Neural crest cell (in vitro differentiated cells): ENCODE measurements around the gene APBA1. TPM values are rescaled to one million over a fixed set of nuclear protein-coding genes. Genes with fewer than 3 reads are reported as not detected.

Source experiments
- DNase-seq: peaks from one replicate; pipeline ENCODE4 v3.0.0; 2021; ENCODE audit warnings: low read depth, mixed read lengths, low spot score
- H3K27ac Mint-ChIP-seq: one replicate; pipeline ENCODE4 v1.8.0; 2021; ENCODE audit warnings: mild to moderate bottlenecking, mixed read lengths; ENCODE audit not compliant: unreplicated experiment
- H3K27me3 Mint-ChIP-seq: 2 replicates; pipeline ENCODE4 v1.8.0; 2021; ENCODE audit warnings: low read depth, mild to moderate bottlenecking, mixed read lengths
- H3K36me3 Mint-ChIP-seq: 2 replicates; pipeline ENCODE4 v1.8.0; 2021; ENCODE audit warnings: low read depth, mild to moderate bottlenecking, mixed read lengths
- H3K4me1 Mint-ChIP-seq: 2 replicates; pipeline ENCODE4 v1.8.0; 2021; ENCODE audit warnings: mixed read lengths
- H3K4me3 Mint-ChIP-seq: one replicate; pipeline ENCODE4 v1.8.0; 2021; ENCODE audit warnings: mild to moderate bottlenecking, mixed read lengths
- H3K9me3 Mint-ChIP-seq: 2 replicates; pipeline ENCODE4 v1.8.0; 2021; ENCODE audit warnings: mixed read lengths
- CTCF ChIP-seq: fragments of 200-600 bp; sonication (generic); conservative IDR thresholded peaks from 2 replicates; pipeline ENCODE4 v1.5.0; 2021; ENCODE audit warnings: antibody characterized with exemption, mild to moderate bottlenecking
- total RNA-seq: library from RNA; stranded (reverse); gene quantifications from 2 replicates; pipeline ENCODE4 v1.2.1, GENCODE V29; 2021

The APBA1 gene
- total RNA-seq, 1 donor from 2014 or later, result 3.7 TPM

GRCh38 chr9:69615880-69616279 lies 56.3 kb downstream of the APBA1 start:
- no peaks in the 10 kb centered on the region for H3K4me1 Mint-ChIP-seq
- H3K4me3 Mint-ChIP-seq, result no peak overlapping the region
- H3K36me3 Mint-ChIP-seq, result no peaks in the 10 kb centered on the region
- DNase-seq, result no peak
- H3K27ac Mint-ChIP-seq, result no peak overlapping the region
- H3K27me3 Mint-ChIP-seq, result no peaks in the 10 kb centered on the region
- TF ChIP-seq CTCF, result no peak
- H3K9me3 Mint-ChIP-seq, result no peaks in the 10 kb centered on the region

- H3K9me3 Mint-ChIP-seq, result no peaks in the 10 kb centered on the region
- DNase-seq, result no peak
- no peaks in the 10 kb centered on the region for H3K27me3 Mint-ChIP-seq
- H3K4me1 Mint-ChIP-seq, result peaks cover 12% of the 10 kb centered on the region
- no peak for TF ChIP-seq CTCF
- no peak overlapping the region for H3K4me3 Mint-ChIP-seq
- H3K36me3 Mint-ChIP-seq, result no peaks in the 10 kb centered on the region
- no peak overlapping the region for H3K27ac Mint-ChIP-seq
These were observed 61.0 kb downstream of the APBA1 start for GRCh38 chr9:69611221-69611620.

DNA sequence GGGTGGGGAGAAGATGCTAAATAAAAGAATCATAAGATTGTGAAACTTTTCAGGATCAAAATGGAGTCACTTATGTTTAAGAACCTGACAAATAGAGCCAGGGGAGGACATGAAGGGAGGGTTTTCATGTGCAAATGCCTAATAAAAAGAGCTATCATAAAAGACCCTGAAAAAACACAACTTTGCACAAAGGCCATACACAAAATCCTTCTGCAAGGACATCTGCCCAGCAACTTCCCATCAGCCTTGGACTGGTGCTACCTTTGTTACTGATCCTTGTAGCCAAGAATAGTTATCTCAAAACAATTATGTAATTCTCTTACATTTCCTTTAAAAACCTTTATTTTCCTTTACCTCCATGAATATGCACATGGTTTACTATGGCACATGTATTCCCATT lies 63.0 kb downstream of the APBA1 start:
- no peak for DNase-seq
- Mint-ChIP-seq H3K4me1 (peaks cover 12% of the 10 kb centered on the region), H3K27me3 (no peaks in the 10 kb centered on the region), H3K9me3 (no peaks in the 10 kb centered on the region), H3K36me3 (no peaks in the 10 kb centered on the region), H3K27ac (no peak overlapping the region), H3K4me3 (no peak overlapping the region)
- TF ChIP-seq CTCF, result no peak

- TF ChIP-seq CTCF, result no peak
- DNase-seq, result no peak
- no peak overlapping the region for H3K27ac Mint-ChIP-seq
- H3K9me3 Mint-ChIP-seq, result no peaks in the 10 kb centered on the region
- peaks cover 12% of the 10 kb centered on the region for H3K4me1 Mint-ChIP-seq
- no peak overlapping the region for H3K4me3 Mint-ChIP-seq
- no peaks in the 10 kb centered on the region for H3K36me3 Mint-ChIP-seq
- H3K27me3 Mint-ChIP-seq, result no peaks in the 10 kb centered on the region
These were observed 66.1 kb downstream of the APBA1 start for GRCh38 chr9:69606089-69606488.

- no peaks in the 10 kb centered on the region for H3K36me3 Mint-ChIP-seq
- peaks cover 12% of the 10 kb centered on the region for H3K4me1 Mint-ChIP-seq
- no peak overlapping the region for H3K4me3 Mint-ChIP-seq
These were observed 66.8 kb downstream of the APBA1 start for GRCh38 chr9:69605406-69605805.

More at GRCh38 chr9:69605406-69605805, 66.8 kb downstream of the APBA1 start:
- no peak for TF ChIP-seq CTCF
- no peak for DNase-seq
- Mint-ChIP-seq H3K27me3 (no peaks in the 10 kb centered on the region), H3K27ac (no peak overlapping the region), H3K9me3 (no peaks in the 10 kb centered on the region)
